Fibroblast of villous mesenchyme (primary cell): ENCODE data around the gene MCRIP1. TPM values are rescaled to one million over a fixed set of nuclear protein-coding genes. Genes with fewer than 3 reads are reported as not detected.
A peak's percentile ranks its signal among the peaks of the same experiment; 100 is the strongest.

ENCODE experiments used
- DNase-seq: peaks from one replicate; pipeline ENCODE4 v3.0.0-alpha.2; 2010; ENCODE audit warnings: low read depth
- H3K4me3 ChIP-seq: 2 replicates; pipeline ENCODE4 v1.5.1; 2011; ENCODE audit warnings: low read depth, mild to moderate bottlenecking, low read length
- total RNA-seq: library from RNA; depleted of rRNA; stranded (reverse); fragments of >200 nt; gene quantifications from 2 replicates; pipeline ENCODE4 v1.2.3, GENCODE V29; 2012
- TF ChIP-seq, protein P1 (sequence below): IDR thresholded peaks from 2 replicates; pipeline ENCODE4 v1.5.1; 2012; ENCODE audit warnings: low read depth, mild to moderate bottlenecking, low read length; ENCODE audit not compliant: insufficient read depth

Gene MCRIP1
- total RNA-seq, 1 donor, result 55.7 TPM

DNA sequence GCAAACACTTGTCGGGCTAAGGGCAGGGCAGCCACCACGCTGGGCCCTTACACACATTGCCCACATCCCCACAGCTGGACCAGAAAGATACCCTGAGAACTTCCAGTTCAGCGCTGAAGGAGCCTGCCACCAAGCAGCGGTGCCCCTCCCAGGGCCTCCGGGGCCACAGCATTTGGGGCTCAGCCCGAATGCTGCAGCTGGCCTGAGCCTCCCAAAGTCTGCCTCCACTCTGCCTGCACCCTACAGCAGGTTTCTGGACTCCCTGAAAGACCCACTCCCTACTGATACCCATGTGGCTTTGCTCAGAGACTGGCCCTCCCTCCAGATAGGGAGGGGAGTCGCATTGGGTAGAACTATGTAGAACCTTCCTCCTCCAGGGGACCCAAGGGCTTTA is 1.5 kb downstream of the MCRIP1 start:
- no peak for DNase-seq
- H3K4me3 ChIP-seq, result peak overlapping the region; percentile 74
- TF ChIP-seq, protein P1, sequence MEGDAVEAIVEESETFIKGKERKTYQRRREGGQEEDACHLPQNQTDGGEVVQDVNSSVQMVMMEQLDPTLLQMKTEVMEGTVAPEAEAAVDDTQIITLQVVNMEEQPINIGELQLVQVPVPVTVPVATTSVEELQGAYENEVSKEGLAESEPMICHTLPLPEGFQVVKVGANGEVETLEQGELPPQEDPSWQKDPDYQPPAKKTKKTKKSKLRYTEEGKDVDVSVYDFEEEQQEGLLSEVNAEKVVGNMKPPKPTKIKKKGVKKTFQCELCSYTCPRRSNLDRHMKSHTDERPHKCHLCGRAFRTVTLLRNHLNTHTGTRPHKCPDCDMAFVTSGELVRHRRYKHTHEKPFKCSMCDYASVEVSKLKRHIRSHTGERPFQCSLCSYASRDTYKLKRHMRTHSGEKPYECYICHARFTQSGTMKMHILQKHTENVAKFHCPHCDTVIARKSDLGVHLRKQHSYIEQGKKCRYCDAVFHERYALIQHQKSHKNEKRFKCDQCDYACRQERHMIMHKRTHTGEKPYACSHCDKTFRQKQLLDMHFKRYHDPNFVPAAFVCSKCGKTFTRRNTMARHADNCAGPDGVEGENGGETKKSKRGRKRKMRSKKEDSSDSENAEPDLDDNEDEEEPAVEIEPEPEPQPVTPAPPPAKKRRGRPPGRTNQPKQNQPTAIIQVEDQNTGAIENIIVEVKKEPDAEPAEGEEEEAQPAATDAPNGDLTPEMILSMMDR, result no peak

DNA sequence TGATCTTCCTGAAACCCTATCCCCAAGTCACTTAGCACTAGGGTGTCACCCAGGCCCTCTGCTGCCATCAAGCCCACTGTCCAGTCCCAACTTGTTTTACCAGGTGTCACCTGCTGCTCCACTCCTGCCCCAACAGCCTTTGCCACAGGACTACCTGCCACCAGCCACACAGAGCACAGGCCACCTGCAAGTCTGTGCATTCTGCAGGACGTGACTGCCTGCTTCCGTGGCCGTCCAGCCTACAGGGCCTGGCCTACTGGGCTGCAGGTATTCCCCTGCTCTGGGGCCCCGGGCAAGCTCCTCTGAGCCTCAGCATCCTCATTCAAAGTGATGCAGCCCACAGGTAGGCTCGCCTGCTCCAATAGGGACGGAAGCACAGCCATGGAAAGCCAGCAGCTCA is 3.2 kb downstream of the MCRIP1 start:
- H3K4me3 ChIP-seq, result no peak overlapping the region

DNA sequence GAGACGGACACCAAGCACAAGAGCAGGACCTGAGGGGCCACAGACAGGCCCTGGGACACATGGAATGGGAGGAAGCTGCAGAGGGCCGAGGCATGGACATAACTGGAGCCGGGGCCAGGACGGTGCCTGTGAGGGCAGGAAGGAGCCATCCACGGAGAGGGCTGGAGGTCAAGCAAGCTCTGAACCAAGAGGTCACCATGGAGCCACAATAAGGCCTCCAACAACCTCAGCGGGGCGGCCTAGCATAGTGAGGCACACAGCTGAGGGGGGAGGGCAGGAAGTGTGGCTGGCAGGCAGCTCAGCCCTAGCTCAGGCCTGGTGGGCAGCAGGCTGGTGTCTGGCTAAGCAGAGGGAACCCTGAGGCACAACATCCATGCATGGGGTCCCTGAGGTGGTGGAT is 4.4 kb downstream of the MCRIP1 start:
- no peak overlapping the region for H3K4me3 ChIP-seq
- TF ChIP-seq, protein P1, result no peak
- no peak for DNase-seq

More for the DNA sequence above, 3.2 kb downstream of the MCRIP1 start:
- TF ChIP-seq, protein P1, result no peak
- no peak for DNase-seq

DNA sequence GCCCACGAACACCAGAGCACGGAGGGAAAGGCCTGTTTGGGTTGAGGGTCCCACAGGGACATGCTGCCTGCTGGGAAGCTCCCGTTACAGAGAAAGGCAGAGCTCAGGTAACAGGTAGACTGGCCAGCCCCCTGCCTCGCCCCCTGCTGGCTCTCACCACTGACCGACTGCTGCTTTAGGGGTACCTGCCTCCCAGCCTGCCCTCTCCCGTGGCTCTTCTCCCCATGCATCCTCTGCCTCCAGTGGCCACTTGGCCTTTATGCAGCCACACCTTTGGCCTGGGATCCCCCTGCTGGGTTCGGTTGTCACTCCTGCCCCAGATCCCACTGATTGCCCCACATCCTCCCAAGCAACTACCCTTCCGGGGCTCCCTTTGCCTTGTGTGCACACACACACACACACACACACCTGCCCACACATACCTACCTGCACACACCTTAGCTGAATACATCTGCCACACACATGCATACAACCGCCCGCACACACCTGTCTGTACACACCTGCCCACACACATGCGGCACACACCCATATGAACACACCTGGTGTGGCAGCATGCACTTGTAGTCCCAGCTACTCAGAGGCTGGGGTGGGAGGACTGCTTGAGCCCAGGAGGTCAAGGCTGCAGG is 7.1 kb downstream of the MCRIP1 start:
- no peak overlapping the region for H3K4me3 ChIP-seq
- no peak for DNase-seq
- TF ChIP-seq, protein P1, result no peak

DNA sequence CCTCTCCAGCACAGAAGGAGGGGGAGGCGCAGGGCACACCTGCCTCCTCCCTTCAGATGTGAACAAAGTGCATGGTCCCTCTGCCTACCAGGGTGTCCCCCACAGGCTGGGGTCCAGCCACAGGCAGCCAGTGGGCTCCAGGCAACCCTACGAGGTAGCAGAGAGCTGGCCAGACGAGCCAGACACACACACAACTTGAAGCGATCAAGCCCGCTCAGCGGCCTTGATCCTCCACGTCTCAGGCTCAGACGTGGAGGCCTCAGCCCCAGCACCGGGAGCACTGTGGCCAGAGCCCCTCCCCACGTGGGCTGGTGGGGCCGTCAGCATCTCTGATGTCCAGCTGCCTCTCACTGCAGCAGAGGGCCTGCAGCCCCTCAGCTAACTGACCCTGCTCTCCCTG is 8.5 kb downstream of the MCRIP1 start:
- TF ChIP-seq, protein P1, result no peak
- DNase-seq, result no peak
- H3K4me3 ChIP-seq, result no peak overlapping the region

DNA sequence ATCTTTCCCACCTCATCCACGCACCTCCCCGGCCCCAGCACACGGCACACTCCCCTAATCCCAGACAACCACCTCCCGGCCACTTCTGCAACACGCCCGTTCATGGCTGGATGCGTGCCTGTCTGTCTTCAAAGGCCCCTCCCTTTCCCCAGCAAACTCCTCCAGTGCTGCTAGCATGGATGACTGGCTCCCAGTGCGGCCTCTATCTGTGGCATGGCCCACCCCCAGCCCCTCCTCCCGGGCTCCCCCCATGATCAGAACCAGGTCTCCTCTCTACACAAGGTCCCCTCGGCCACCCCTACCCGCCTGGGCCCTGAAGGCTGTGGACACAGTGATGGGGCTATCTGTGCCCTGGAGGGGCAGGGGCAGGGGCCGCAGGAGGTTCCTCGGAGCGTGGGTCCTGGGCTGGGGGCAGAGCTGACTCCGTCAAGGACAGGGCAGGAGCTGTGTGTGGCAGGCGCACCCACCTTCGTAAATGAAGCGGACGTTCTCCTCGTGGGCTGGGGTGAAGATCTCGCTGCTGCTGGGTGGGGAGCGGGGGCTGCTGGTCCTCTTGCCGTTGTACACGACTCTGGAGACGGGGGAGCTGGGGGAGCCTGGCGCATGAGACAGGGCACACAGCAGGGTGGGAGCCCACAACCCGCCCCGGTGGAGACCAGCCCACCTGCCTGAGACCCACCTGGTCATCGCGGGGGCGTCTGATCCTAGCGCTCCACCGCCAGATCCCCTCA is 9.1 kb downstream of the MCRIP1 start:
- H3K4me3 ChIP-seq, result no peak overlapping the region
- DNase-seq, result no peak
- TF ChIP-seq, protein P1, result no peak
